Activated naive CD4-positive, alpha-beta T cell treated with anti-CD3 and anti-CD28 coated beads, Interleukin-2, amount 10 ng/mL, durations not matched to agents 7 days and 5 days (primary cell): ENCODE data around the gene TBC1D13.

Source experiments
- CTCF ChIA-PET: fragments of 350-600 bp; sonication (Branson Sonifier 250); formaldehyde crosslinking; loops from one replicate; lab custom pipeline; 2021; ENCODE audit warnings: antibody characterized with exemption; lab: Charles Lee
- DNase-seq: peaks from one replicate; pipeline ENCODE4 v3.0.0-alpha.2; 2020
- H3K27ac Mint-ChIP-seq: one replicate; pipeline ENCODE4 v1.8.0; 2021; ENCODE audit warnings: mild to moderate bottlenecking, moderate library complexity, mixed read lengths
- H3K27me3 Mint-ChIP-seq: one replicate; pipeline ENCODE4 v1.8.0; 2021; ENCODE audit warnings: mild to moderate bottlenecking, mixed read lengths
- H3K36me3 Mint-ChIP-seq: one replicate; pipeline ENCODE4 v1.8.0; 2021; ENCODE audit warnings: mixed read lengths
- H3K4me1 Mint-ChIP-seq: one replicate; pipeline ENCODE4 v1.8.0; 2021; ENCODE audit warnings: mixed read lengths
- H3K4me3 Mint-ChIP-seq: one replicate; pipeline ENCODE4 v1.8.0; 2021; ENCODE audit warnings: mild to moderate bottlenecking, moderate library complexity, mixed read lengths
- H3K9me3 Mint-ChIP-seq: one replicate; pipeline ENCODE4 v1.8.0; 2021; ENCODE audit warnings: mixed read lengths

TBC1D13 gene

GRCh38 chr9:128820665-128821583 is 33.9 kb downstream of the TBC1D13 start:
- Mint-ChIP-seq H3K36me3 (peaks cover 17% of the 10 kb centered on the region), H3K9me3 (peaks cover 1% of the 10 kb centered on the region), H3K27ac (peak overlapping the region; percentile 42), H3K27me3 (peaks cover 7% of the 10 kb centered on the region), H3K4me3 (peak overlapping the region; percentile 80), H3K4me1 (peaks cover 29% of the 10 kb centered on the region)
- CTCF ChIA-PET: interaction anchor here (0.6 kb wide), 1 partner anchor 17 kb away, joined by 4 read pairs; no protein-coding TSS in a partner anchor
- no peak for DNase-seq

DNA sequence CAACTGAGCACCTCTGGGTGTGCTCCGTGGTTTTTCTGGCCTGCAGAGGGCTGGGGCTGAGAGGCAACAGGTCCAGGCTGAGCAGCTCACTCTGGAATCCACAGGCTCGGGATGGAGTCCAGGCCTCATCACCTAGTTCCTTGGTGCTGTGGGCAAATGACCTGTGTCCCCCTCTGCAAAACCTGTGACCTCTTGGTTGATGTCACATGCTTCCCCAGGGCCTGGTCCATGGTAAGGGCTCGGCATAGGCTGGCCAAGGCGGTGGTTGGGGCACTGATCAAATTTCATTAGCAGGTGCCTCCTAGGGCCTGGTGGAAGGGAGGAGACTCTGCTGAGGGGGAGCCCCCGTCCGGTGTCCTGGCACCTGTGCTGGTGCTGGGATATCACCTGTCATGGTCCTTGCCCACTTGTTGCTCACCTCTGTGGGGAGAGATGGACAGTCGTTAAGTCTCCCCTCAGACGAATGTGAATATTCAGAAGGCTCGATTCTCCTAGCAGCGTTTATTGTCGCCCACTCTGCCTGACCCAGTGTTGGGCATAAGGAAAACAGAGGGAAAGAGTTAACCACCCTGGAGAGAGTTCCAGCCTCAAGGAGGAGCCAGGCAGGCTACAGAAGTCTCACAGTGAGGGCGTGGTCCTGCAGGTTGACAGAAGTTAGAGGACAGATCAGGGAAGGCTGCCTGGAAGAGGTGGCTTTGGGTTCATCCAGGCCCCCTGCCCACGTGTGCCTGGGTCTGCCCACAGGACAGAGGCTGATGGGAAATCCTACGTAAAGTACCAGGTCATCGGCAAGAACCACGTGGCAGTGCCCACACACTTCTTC is 34.7 kb downstream of the TBC1D13 start:
- H3K9me3 Mint-ChIP-seq: peaks cover 1% of the 10 kb centered on the region
- peaks cover 7% of the 10 kb centered on the region for H3K27me3 Mint-ChIP-seq
- no peak for DNase-seq
- H3K27ac Mint-ChIP-seq: no peak overlapping the region
- H3K4me3 Mint-ChIP-seq: no peak overlapping the region
- peaks cover 29% of the 10 kb centered on the region for H3K4me1 Mint-ChIP-seq
- H3K36me3 Mint-ChIP-seq: peaks cover 18% of the 10 kb centered on the region
- CTCF ChIA-PET: no interaction called here

DNA sequence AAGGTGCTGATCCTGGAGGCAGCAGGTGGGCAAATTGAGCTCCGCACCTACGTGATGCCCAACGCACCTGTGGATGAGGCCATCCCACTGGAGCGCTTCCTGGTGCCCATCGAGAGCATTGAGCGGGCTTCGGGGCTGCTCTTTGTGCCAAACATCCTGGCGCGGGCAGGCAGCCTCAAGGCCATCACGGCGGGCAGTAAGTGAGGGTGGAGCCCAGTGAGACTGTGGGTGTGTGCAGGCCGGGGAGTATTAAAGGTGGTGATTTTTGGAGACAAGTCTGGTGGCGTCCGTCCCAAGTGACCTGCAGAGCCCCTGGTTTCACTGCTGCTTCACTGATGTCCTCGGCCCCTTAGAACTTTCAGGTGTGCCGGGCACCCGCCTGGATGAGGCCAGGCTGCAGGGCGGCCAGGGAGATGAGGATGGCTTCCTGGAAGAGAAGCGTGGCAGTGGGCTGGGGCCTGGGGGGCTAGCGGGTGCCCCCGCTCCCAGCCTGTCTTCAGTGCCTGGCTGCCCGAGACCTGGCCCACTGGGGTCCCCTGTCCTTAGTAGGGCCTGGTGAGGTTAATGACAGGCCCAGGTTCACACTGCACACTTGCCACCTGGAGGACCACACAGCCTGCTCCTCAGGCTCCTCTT is 35.5 kb downstream of the TBC1D13 start:
- Mint-ChIP-seq H3K36me3 (peaks cover 25% of the 10 kb centered on the region), H3K4me1 (peaks cover 32% of the 10 kb centered on the region), H3K27me3 (peaks cover 7% of the 10 kb centered on the region), H3K4me3 (no peak overlapping the region), H3K9me3 (peaks cover 1% of the 10 kb centered on the region), H3K27ac (no peak overlapping the region)
- CTCF ChIA-PET: no interaction called here
- DNase-seq: no peak

- Mint-ChIP-seq H3K9me3 (no peaks in the 10 kb centered on the region), H3K4me1 (peaks cover 32% of the 10 kb centered on the region), H3K27ac (no peak overlapping the region), H3K27me3 (no peaks in the 10 kb centered on the region), H3K36me3 (peaks cover 25% of the 10 kb centered on the region), H3K4me3 (no peak overlapping the region)
- CTCF ChIA-PET: interaction anchor here (0.6 to 1.1 kb wide), 2 partner anchors 21 to 754 kb away, joined by 3 read pairs; no protein-coding TSS in a partner anchor
- DNase-seq: no peak
Observed at GRCh38 chr9:128823362-128823902, 36.4 kb downstream of the TBC1D13 start.

- Mint-ChIP-seq H3K4me3 (no peak overlapping the region), H3K27ac (no peak overlapping the region), H3K4me1 (peaks cover 37% of the 10 kb centered on the region), H3K27me3 (no peaks in the 10 kb centered on the region), H3K9me3 (no peaks in the 10 kb centered on the region), H3K36me3 (peaks cover 29% of the 10 kb centered on the region)
- no peak for DNase-seq
- CTCF ChIA-PET: interaction anchor here (0.6 to 1.3 kb wide), 3 partner anchors 21 to 753 kb away, joined by 3 read pairs; no protein-coding TSS in a partner anchor
Observed at GRCh38 chr9:128823903-128824406, 36.9 kb downstream of the TBC1D13 start.

DNA sequence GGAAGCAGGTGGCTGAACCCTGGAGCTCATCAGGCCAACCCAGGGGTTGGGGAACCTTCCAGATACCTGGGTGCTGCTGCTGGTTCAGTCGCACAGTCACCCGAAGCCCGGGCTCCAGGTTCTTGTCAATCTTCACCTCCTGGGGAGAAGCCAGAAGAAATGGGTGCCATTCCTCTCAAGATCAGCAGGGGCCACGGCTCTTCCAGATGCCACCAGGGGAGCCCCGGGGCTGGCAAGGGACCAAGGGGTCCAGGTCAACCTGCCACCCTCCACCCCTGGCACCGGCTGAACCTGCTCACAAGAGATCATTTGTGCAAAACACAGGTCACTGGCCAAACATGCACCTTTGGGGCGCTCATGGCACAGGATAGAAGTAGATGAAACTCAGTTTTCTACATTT is 37.9 kb downstream of the TBC1D13 start:
- Mint-ChIP-seq H3K27me3 (no peaks in the 10 kb centered on the region), H3K9me3 (no peaks in the 10 kb centered on the region), H3K27ac (no peak overlapping the region), H3K36me3 (peaks cover 33% of the 10 kb centered on the region), H3K4me1 (peaks cover 36% of the 10 kb centered on the region), H3K4me3 (no peak overlapping the region)
- CTCF ChIA-PET: interaction anchor here (1.3 kb wide), 1 partner anchor 176 kb away, joined by 3 read pairs; no protein-coding TSS in a partner anchor
- DNase-seq: no peak

- CTCF ChIA-PET: interaction anchor here (4.7 kb wide), 1 partner anchor 7 kb away, joined by 22 read pairs; the partner anchor contains the start of gene ENDOG
- Mint-ChIP-seq H3K4me3 (no peak overlapping the region), H3K36me3 (peaks cover 33% of the 10 kb centered on the region)
Observed at GRCh38 chr9:128825923-128826700, 39.1 kb downstream of the TBC1D13 start.

DNA sequence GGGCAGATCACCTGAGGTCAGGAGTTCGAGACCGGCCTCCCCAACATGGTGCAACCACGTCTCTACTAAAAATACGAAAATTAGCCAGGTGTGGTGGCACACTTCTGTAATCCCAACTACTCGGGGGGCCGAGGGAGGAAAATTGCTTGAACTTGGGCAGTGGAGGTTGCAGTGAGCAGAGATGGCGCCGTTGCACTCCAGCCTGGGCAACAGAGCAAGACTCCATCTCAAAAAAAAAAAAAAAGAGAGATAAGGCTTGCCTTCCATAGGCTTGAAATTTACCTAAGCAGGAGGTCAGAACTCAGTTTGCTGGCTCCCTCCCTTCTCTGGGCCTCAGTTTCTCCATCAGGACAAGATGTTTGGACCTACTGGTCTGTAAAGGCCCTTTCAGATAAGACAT is 41.2 kb downstream of the TBC1D13 start:
- peak overlapping the region; percentile 97 for H3K4me3 Mint-ChIP-seq
- CTCF ChIA-PET: interaction anchor here (4.7 kb wide), 1 partner anchor 9 kb away, joined by 22 read pairs; the partner anchor contains the start of gene ENDOG
- peak overlapping the region; percentile 90 for H3K27ac Mint-ChIP-seq
- H3K36me3 Mint-ChIP-seq: peaks cover 29% of the 10 kb centered on the region
- H3K4me1 Mint-ChIP-seq: peaks cover 28% of the 10 kb centered on the region
- H3K9me3 Mint-ChIP-seq: no peaks in the 10 kb centered on the region
- DNase-seq: no peak
- no peaks in the 10 kb centered on the region for H3K27me3 Mint-ChIP-seq

More at GRCh38 chr9:128825923-128826700, 39.1 kb downstream of the TBC1D13 start:
- Mint-ChIP-seq H3K27me3 (no peaks in the 10 kb centered on the region), H3K9me3 (no peaks in the 10 kb centered on the region), H3K4me1 (peaks cover 31% of the 10 kb centered on the region), H3K27ac (peak overlapping the region; percentile 28)
- DNase-seq: no peak

DNA sequence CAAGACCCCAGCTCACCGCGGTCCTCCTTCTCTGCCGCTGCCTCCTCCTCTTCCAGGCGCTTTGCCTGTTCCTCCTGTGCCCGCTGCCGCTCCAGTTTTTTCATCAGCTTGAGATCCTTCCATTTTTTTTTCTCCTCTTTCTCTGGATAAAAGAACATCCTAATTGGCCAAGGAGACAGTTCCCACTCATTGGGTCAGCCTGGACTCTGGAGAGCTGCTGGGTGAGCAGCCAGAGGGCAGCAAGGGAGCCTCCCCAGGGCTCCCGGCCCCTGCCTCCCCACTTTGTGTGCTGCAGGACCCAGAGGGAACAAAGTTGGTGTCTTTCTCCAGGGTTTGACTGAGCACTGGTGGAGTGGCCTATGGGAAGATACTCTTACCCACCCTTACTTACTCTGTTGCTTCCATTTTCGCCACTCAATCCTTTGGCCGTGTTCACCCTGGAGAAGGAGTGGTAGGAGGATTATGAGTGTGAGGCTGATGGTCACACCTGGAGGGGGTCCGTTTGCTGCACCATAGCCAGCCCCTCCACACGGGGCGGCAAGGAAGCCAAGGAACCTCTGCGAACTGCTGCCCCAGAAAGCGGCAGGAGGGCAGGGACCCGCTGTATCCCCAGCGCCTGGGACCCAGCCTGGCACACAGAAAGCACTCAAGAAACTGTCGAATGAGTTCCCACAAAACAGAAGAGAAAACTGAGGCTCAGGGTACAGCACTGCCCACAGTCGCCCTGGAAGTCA is 41.8 kb downstream of the TBC1D13 start:
- Mint-ChIP-seq H3K9me3 (no peaks in the 10 kb centered on the region), H3K4me1 (peaks cover 28% of the 10 kb centered on the region), H3K27me3 (no peaks in the 10 kb centered on the region), H3K36me3 (peaks cover 31% of the 10 kb centered on the region), H3K4me3 (peak overlapping the region; percentile 97), H3K27ac (peak overlapping the region; percentile 90)
- DNase-seq: no peak
- CTCF ChIA-PET: interaction anchor here (1.0 to 4.7 kb wide), 3 partner anchors 10 to 95 kb away, joined by 3 to 22 read pairs (median 3); partner anchors contain the start of gene ENDOG

DNA sequence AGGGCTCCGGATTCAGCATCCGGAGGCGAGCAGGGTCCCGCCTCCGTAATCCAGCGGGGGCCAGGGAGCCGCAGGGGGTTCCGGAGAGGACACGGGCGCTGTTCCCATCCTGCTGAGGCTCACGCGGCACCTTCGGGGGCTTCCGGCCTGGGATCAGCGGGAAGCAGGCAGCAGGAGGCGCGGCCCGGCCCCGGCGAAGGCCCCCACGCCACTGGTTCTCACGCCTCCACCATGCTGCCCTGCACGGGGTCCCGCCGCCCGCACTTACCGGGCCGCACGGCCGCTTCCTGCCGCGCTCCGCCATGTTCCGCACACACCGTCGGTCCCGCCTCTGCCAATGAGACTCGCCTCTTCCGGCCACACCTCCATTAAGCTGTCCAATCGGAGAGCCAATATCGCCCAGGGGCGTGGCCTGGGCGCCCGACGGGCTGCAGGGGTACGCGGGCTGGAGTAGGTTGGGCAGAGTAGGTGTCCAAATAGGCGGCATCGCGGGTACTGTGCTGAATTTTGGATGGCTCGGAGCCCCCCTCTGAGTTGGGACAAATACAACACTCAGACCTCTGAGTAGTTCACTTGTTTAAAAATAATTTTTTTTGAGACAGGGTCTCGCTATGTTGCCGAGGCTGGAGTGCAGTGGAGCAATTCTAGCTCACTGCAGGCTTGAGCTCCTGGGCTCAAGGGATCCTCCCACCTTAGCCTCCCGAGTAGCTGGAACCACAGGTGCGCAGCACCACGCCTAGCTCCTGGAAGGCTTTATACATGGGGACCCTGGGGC is 42.6 kb downstream of the TBC1D13 start, which contains the start of gene SPOUT1:
Gene SPOUT1 (minus strand): TSS at position 318 of the 775 bp plus-strand sequence. CDS start 14 bp downstream, at position 304.
- Mint-ChIP-seq H3K9me3 (no peaks in the 10 kb centered on the region), H3K4me1 (peaks cover 28% of the 10 kb centered on the region), H3K36me3 (peaks cover 29% of the 10 kb centered on the region), H3K4me3 (peak within 1 kb of the TSS; percentile 97), H3K27me3 (no peaks in the 10 kb centered on the region), H3K27ac (peak within 1 kb of the TSS; percentile 90)
- CTCF ChIA-PET: interaction anchor here (0.7 to 4.7 kb wide), 5 partner anchors 9 to 98 kb away, joined by 3 to 22 read pairs (median 3); partner anchors contain the start of gene ENDOG
- DNase-seq: peak; percentile 96

DNA sequence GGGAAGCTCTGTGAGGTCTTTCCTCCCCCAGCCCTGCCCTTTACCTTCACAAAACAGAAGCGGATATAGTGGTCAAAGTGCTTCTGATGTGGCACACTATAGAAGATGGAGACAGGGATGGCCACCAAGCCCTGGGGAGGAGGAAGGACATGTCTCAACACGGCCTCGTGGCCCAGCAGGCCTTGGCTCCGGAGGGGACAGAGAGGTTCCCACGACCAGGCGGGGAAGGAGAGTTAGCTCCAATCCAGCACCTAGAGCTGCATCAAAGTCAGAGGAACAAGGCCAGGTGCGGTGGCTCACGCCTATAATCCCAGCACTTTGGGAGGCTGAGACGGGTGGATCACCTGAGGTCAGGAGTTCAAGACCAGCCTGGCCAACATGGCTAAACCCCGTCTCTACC is 46.6 kb downstream of the TBC1D13 start:
- Mint-ChIP-seq H3K27me3 (no peaks in the 10 kb centered on the region), H3K4me1 (peaks cover 13% of the 10 kb centered on the region), H3K9me3 (no peaks in the 10 kb centered on the region), H3K27ac (no peak overlapping the region), H3K36me3 (peaks cover 24% of the 10 kb centered on the region), H3K4me3 (no peak overlapping the region)
- DNase-seq: peak; percentile 1
- CTCF ChIA-PET: no interaction called here
